SK-N-SH (cell line): ENCODE measurements around the gene RAB40C.

Experiments used
- EZH2phosphoT487 ChIP-seq: fragments of 200-600 bp; sonication (generic); IDR thresholded peaks from 2 replicates; pipeline ENCODE4 v1.6.1; 2017; ENCODE audit warnings: low read depth, mixed run types, mild to moderate bottlenecking, antibody characterized with exemption, moderate library complexity, borderline replicate concordance
- FOXJ3 ChIP-seq: sonication (generic); formaldehyde crosslinking; IDR thresholded peaks from 2 replicates; pipeline ENCODE4 v1.5.1; 2020; ENCODE audit warnings: mild to moderate bottlenecking, missing genetic modification reagents
- RXRA ChIP-seq: IDR thresholded peaks from 2 replicates; pipeline ENCODE4 v1.4.0; 2012; ENCODE audit warnings: low read depth, mild to moderate bottlenecking, borderline replicate concordance
- SMC3 ChIP-seq: IDR thresholded peaks from 2 replicates; pipeline ENCODE4 v1.6.1; 2012; ENCODE audit warnings: low read depth, low read length, improper control_type of control experiment
- TF ChIP-seq, protein P1 (sequence below): fragments of 150-350 bp; IDR thresholded peaks from 2 replicates; pipeline ENCODE4 v1.6.1; 2017; ENCODE audit warnings: antibody characterized with exemption, low read length, low read depth, borderline replicate concordance
- TF ChIP-seq, protein P2 (sequence below): fragments of 200-600 bp; sonication (generic); IDR thresholded peaks from 2 replicates; pipeline ENCODE4 v1.6.1; 2017; ENCODE audit warnings: antibody characterized with exemption, mild to moderate bottlenecking, moderate library complexity

DNA sequence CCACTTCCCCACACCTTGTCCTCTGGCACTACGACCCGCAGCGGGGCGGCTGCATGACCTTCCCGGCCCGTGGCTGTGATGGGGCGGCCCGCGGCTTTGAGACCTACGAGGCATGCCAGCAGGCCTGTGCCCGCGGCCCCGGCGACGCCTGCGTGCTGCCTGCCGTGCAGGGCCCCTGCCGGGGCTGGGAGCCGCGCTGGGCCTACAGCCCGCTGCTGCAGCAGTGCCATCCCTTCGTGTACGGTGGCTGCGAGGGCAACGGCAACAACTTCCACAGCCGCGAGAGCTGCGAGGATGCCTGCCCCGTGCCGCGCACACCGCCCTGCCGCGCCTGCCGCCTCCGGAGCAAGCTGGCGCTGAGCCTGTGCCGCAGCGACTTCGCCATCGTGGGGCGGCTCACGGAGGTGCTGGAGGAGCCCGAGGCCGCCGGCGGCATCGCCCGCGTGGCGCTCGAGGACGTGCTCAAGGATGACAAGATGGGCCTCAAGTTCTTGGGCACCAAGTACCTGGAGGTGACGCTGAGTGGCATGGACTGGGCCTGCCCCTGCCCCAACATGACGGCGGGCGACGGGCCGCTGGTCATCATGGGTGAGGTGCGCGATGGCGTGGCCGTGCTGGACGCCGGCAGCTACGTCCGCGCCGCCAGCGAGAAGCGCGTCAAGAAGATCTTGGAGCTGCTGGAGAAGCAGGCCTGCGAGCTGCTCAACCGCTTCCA lies 43.6 kb downstream of the RAB40C start:
- TF ChIP-seq, protein P1, sequence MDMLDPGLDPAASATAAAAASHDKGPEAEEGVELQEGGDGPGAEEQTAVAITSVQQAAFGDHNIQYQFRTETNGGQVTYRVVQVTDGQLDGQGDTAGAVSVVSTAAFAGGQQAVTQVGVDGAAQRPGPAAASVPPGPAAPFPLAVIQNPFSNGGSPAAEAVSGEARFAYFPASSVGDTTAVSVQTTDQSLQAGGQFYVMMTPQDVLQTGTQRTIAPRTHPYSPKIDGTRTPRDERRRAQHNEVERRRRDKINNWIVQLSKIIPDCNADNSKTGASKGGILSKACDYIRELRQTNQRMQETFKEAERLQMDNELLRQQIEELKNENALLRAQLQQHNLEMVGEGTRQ = no peak
- TF ChIP-seq SMC3 (no peak), RXRA (no peak), FOXJ3 (CRISPR knock-in tag) (no peak), EZH2phosphoT487 (no peak)
- TF ChIP-seq, protein P2, sequence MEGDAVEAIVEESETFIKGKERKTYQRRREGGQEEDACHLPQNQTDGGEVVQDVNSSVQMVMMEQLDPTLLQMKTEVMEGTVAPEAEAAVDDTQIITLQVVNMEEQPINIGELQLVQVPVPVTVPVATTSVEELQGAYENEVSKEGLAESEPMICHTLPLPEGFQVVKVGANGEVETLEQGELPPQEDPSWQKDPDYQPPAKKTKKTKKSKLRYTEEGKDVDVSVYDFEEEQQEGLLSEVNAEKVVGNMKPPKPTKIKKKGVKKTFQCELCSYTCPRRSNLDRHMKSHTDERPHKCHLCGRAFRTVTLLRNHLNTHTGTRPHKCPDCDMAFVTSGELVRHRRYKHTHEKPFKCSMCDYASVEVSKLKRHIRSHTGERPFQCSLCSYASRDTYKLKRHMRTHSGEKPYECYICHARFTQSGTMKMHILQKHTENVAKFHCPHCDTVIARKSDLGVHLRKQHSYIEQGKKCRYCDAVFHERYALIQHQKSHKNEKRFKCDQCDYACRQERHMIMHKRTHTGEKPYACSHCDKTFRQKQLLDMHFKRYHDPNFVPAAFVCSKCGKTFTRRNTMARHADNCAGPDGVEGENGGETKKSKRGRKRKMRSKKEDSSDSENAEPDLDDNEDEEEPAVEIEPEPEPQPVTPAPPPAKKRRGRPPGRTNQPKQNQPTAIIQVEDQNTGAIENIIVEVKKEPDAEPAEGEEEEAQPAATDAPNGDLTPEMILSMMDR = no peak
